Stimulated activated CD4-positive, alpha-beta T cell treated with anti-CD3 and anti-CD28 coated beads, Interleukin-15, amount 100 ng/mL, for 24 hours (primary cell): ENCODE data around the gene WNK2.

Source experiments
- DNase-seq: peaks from one replicate; pipeline ENCODE4 v3.0.0-alpha.2; 2020

WNK2 gene

DNA sequence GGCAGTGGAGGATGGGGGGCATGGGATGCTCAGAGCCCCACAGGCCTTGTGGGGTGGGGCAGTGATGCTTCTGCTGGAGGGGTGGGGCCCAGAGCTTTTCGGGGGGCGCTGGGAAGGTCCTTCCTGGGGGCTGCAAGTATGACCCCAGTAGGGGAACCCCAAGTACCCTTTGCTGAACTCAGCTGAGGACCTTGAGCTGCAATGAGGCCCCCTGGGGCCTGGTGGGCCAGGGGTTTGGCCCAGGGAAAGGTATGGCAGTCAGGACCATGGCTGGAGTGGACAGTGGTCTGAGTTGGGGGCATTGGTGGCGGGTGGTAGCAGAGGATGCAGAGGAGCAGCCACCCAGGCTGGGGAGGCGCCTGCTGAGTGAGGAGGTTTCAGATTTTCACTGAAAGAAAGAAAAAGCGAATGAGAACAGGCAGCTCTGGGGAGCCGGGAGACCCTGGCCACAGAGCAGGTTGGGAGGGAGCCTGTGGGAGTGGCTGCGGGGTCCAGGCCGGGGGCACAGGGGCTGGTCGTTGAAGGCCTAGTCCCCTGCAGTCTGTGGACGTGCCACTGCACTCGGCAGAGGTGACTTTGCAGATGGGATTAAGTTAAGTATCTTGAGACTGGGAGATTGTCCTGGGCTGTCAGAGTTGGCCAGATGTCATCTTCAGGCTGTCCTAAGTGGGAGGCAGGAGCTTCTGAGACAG lies 19.2 kb downstream of the WNK2 start:
- no peak for DNase-seq

DNA sequence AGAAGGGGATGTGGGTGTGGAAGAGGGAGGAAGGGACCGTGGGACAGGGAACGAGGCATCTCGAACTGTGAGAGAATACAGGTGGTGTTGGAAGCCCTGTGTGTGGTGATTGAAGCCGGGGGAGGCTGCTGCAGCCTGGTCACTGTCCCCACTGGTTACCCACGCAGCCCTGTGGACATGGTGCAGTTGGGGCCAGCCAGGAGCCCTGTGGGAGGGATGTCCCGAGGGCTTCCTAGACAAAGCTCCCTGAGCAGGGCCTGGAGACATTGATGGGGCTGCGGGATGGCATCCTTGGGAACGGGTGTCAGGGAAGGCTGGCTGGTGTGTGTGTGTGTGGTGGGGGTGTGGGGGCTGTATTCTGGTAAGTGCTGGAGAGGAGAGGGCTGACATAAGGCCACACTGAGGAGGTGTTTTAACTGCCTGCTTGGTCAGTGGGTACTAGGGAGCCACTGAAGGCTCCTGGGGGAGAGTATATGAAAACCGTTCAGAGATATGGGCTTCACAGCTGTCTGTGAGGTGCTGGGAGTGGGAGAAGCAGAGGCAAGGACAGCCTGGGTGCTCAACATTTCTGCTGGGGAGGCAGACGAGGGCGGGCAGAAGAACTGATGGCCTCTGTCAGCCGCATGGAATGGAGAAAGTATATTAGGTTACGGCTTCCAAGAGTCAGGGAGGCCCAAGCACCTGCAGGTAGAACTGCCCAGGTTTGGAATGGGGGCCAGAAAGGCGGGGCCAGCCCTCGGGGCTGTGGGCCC lies 20.0 kb downstream of the WNK2 start:
- DNase-seq, result no peak

DNA sequence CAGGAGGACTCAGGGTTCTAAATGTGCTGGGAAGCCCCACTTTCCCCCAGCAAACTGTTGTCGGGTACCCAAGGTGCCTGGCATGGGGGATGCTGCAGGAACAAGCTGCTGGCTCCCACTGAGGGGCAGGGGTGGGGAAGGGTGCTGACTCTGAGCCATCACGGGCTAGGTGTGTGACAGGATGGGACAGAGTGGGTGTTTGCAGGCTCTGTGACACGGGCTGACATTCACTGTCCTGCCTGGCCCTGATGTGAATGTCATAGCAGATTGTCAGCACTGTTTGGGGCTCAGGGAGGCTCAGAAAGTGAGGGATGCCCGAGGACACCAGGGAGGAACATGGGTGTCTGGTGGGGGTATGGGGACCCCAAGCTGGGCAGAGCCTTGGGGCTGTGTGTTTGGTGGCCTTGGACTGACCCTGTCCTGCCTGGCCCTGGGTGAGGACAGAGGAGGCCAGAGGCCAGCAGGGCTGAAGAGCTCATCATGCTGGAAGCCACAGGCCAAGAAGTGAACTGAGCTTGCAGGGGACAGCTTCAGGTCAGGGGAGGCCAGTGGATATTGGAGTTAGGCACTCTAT lies 20.6 kb downstream of the WNK2 start:
- DNase-seq, result no peak

DNA sequence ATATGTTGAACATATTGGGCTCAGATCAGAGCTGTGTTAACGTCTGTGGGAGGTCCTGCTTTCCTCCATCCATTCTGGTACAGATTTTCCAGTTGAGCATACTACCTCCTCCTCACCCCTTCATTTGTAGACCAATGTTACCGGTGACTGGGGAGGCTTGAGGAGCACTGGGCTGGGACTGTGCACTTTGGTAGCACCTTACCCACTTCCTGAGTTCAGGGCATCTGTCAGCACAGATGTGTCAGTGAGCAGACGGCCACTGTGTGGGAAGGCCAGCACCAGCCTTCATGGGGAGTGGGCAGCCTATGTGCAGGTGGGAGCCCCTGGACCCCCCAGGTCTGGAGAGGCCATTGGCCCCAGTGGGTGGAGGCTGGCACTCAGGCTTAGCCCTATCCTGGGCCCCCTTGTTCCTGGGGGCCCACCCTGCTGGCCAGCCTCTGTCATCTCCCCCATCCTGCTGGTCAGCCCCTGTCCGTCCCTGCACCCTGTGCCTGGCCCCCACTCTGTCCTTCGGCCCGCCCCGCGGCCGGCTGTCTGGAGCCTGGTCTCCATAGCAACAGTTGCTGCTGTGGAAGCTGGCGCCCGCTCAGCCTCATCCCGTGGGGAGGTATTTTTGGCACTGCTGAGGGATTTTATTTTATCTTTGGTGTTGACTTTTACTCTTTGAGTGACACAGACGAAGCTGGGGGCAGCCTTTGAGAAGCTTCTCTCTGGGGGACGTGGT lies 21.3 kb downstream of the WNK2 start:
- no peak for DNase-seq

DNA sequence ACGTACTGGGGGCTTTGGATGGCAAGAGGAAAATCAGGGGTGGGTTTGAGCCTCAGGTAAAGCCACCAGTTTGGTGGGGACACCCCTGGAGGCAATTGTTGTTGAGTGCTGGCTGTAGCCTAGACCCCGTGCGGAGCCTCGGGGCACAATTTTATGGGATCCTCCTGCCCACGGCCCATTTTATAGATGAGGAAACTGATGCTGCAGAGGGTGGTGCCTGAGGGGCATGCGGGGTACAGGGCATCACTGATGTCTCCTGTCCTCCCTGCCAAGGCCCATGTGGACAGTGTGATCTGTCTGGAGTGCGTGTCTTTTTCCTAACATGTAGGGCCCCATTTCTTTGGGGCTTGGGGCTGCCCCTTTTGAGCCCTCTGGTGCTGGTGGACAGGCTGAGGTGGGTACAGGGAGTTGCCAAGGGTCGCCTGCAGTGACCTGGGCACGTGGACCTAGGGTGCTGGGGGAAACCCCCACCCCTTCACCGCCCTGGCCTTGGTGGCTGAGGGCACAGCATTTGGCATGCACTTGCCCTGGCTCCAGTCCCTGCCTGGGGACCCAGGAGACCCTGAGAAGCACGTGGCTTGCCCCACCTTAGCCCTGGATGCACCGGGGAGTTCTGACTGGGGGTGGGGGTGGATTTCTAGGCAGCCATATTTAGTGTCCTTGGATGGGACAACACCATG lies 22.1 kb downstream of the WNK2 start:
- DNase-seq, result no peak

DNA sequence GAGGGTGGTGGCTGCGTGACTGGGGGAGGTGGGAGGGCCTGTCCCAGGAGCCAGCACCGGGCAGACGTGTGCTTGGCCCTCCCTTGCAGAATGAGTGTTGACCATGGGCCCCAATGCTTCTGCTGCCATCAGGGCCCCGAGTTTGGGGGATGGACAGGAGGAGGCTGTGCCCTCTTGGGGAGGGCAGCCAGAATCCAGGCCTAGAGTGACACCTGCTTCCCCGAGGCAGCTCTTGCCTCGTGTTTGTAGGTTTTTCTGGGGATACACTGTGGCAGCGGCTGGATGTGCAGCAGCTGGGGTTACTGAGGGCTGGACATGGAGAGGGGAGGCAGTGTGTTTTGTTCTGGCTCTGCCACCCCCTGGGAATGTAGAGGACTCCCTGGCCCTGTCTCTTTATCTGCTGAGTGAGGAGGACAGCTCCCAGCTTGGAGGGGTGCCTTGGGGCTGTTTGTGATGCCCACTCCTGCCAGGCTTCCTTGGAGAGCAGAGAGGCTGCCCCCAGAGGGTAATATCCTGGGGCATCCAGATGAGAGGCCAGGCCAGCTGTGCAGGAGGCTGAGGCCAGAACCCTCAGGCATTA lies 22.7 kb downstream of the WNK2 start:
- no peak for DNase-seq

DNA sequence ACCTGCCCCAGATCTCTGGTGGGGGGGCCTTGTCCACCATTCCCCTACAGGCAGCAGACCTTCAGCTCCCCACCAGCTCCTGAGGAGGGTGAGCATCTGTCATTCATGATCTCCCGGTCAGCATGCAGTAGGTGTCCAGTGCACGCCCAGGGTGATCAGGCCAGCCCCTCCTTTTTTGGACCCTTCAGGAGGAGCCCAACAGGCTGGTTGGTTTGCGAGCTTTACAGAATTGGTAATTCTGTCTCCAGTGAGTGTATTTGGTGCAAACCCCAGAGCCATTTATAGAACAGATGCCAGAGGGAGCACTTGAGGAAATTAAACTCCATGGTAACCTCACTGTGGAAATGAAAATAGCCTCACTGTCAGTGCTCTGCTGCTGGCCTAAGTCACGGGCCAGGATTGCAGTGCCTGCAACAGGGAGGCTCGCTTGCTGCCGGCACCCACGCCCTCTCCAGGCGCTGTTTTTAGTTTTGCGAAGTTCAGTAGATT lies 23.4 kb downstream of the WNK2 start:
- DNase-seq, result no peak

DNA sequence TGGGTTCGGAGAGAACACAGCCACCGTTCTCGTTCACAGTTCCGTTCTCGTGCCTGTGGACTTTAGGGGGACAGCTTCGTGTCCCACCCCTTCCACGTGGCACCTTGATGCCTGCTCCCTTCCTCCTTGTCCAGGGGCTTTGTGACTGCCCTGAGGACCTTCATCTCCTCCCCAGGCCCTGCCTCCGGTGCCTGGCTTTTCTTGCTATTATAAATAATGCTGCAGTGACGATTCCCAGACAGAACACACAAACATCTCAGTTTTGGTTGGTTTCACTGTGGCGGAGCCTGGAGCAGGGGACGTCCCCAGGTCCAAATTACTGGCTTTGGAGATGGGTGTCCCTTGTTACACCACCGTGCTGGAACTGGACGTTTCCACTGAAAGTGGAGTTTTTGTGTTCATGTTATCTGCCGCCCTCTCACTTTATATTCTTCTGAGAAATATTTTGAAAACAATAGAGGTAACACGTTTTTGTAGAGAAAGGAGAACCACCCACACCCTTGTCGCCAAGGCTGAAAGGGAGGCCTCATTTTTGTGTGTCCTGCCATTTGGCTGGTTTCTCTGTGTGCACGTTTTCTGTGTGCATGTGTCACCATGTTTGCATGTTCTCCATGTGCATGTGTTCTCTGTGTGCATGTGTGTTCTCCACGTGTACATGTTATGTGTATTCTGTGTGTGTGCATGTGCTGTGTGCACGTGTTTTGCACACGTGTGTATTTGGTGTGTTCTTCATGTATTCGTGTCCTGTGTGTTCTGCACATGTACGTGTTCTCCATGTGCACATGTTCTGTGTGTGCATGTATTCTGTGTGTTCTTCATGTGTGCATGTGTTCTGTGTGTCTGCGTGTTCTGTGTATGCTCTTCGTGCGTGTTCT lies 24.2 kb downstream of the WNK2 start:
- DNase-seq, result no peak

DNA sequence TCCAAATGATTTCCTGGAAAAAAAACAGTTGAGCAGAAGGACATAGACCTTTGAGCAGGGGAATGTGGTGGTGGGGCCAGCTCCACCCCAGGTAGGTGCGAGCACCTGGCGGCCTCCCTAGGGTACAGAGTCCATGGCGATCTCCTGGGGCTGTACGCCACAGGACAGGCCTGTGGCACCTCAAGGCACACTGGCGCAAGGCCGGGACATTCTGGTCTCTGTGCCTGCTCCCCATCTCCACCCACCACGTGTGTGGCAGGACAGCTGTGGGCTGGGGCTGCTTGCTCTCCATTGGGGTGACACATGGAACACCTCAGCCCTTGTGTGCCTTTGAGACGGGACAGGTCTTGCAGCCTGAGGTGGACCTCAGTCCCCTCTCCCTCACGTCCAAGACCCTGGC lies 25.2 kb downstream of the WNK2 start:
- no peak for DNase-seq

DNA sequence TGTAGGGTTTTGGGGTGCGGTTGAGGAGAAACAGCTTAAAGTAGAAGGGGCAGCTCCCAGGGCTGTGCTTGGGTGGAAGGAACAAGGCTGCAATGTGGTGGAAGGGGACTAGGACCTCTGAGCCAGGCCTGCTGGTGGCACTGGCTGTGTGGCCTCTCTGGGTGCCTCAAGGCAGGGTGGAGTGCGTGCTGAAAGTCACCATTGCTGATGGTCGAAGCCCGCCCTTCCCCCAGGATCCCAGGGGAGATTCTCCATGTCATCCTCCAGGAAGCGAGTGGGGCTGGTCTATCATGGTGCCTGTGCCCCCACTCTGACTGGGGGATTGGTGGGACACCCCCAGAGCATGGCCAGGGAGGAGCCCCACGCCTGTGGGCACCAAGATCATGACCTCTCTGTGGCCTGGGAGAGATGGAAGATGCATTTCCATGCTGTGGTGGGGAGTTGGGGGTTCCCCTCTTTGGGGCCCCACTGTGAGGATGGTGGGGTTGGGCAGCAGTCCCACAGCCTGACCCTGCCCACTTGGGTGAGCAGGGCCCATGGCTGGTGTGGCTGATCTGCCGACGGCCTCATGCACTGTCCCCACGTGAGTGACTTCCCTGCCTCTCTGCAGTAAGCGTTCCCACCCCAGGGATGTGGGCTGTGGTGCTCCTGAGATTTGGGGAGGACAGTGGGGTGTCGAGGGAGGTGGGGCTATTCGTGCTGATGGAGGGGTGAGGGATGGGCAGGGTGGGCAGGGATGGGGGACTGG lies 25.8 kb downstream of the WNK2 start:
- DNase-seq, result no peak

DNA sequence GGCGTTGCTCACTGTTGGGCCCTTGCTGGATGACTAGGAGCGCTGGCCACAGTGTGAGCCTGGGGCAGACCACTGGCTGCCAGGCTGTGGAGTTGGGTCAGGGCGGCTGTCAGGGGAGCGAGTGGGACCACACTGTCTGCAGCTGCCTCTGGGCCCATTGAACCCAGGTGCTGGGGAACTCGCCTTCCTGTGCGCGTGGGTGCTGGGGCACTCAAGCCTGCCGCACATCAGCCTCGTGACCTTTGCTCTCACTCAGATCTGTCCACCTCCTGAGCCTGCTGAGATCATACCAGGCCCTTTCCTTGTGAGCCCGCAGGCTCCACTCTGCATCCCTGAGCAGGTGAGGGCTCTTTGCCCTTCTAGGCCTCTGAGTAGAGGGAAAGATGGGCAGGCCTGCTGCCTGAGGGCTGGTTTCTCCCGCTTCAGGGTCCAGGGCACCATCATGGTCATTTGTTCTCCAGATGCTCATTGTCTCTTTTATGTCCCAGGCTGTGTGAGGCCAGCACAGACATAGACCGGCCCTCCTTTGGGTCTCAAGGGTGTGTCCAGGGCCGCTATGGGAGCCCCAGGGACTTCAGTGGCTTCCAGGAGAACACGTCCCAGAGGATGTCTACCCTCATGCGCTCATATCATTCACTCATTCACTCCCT lies 26.5 kb downstream of the WNK2 start:
- DNase-seq, result no peak

DNA sequence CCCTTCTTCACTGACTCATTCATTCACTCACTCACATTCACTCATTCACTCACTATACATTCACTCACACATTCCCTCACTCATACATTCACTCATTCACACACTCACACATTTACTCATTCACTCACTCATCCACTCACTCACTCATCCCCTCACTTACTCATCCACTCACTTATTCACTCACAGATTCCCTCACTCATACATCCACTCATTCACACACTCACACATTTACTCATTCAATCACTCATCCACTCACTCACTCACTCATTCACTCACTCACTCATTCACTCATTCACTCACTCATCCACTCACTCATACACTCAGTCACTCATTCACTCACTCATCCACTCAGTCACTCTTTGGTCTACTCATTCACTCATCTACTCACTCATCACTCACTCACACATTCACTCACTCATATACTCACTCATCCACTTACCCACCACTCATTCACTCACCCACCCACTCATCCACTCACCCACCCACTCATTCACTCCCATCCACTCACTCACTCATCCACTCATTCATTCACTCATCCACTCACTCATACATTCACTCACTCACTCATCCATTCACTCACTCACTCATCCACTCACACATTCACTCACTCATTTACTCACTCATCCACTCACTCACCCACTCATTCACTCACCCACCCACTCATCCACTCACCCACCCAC lies 27.2 kb downstream of the WNK2 start:
- no peak for DNase-seq

DNA sequence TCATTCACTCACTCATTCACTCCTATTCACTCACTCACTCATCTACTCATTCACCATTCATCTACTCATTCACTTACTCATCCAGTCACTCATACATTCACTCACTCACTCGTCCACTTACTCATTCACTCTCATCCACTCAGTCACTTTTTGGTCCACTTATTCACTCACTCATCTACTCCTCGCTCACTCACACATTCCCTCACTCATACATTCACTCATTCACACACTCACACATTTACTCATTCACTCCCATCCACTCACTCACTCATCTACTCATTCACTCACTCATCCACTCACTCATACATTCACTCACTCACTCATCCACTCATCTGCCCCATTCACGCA lies 27.7 kb downstream of the WNK2 start:
- DNase-seq, result no peak

DNA sequence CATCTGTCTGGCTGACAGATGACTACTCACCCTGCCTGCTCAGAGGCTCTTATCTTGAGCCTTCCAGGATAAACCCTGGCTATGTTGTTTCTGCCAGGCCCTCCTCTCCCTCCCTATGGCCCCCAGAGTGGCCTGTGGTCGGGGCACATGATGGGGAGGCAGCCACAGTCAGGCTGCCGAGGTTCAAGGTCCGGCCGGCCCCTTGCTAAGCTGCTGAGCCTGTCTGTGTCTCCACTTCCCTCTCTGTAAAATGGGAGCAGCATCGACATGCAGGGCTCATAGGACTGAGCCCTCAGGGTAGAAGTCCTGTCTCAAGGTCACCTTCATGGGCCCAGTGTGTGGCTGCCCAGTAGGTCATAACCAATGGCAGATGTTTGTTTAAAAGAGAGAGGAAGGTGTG lies 28.5 kb downstream of the WNK2 start:
- DNase-seq, result no peak

DNA sequence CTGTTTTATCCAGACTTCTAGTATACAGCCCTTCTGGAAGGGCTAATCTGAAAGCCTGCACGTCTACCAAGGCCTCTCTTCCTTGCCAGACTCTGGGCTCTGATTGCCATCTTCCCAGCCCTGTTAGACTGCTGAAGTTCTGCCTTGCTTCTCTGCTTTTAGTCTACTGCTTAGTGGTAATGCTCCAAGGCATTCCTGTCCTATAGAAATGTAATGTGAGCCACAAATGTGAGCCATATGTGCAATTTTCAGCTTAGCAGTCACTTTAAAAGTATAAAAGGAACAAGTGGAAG lies 32.1 kb downstream of the WNK2 start:
- DNase-seq, result no peak

DNA sequence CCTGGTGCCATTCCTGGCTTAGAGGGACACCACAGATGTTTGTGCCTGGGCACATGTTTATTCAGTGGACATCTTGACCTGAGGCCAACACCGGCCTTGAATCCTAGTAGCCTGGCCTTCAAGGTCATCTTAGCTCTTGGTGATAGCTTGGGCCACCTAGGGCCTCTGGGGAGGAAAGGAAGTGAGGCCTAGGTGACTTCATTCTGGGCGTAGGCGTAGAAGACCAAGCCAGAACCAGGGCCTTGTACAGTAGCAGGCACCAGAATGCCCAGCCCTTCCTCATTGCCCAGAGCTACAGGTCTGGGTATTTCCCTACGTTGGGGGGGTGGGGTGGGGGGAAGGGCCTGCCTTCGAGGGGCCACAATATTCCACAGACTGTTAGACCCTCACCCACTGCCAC lies 33.8 kb downstream of the WNK2 start:
- DNase-seq, result no peak

DNA sequence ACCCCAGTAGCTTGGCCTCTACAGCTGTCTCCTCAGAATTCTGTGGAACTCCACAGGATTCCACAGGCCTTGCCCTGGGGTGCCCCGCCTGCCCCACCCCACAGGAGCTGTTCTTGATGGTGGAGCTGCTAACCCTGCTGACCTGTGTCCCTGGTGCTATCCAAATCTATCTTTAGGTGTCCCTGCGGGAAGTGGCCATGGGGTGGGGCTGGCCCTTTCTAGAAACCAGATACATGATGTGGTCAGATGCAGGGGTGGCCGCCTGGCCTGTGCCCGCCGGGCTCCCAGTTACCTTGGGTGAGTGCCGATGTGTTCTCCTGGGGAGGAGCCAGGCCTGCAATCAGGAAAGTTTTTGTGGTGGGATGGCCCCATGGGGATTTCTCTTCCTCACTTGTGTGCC lies 34.2 kb downstream of the WNK2 start:
- no peak for DNase-seq

DNA sequence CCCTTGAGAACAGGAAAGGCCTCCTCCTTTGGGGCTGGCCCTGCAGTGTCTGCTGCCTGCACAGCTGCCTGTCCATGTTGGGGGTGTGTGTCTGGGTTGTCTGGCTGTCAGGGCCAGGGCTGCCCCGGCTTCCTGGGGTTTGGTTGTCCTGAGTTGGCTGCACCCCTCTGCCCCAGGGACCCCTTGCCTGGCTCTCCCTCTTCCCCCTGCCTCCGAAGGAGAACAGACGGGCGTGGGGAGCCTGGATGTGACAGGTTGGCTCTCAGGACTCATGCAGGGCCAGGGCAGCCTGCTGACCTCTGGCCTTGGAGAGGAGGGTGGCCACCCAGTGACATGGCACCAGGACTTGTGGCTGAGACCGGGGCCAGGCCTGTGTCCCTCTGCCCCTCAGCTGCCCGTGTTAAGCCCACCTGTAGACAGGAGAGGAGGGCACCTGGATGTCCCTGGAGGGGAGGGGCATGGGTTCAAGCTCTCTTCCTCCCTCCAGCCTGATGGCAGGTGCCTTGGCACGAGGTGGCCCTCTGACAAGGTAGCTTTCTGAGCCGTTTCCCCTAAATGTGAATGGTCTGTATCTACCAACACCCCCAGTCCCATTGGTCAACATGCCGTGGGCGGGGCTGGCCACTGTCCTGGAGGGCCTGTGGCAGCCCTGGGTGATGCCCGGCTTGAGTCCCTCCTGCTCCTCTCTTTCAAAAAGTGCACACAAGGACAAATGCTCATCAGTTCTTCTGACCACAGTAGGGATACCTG lies 34.9 kb downstream of the WNK2 start:
- DNase-seq, result no peak

DNA sequence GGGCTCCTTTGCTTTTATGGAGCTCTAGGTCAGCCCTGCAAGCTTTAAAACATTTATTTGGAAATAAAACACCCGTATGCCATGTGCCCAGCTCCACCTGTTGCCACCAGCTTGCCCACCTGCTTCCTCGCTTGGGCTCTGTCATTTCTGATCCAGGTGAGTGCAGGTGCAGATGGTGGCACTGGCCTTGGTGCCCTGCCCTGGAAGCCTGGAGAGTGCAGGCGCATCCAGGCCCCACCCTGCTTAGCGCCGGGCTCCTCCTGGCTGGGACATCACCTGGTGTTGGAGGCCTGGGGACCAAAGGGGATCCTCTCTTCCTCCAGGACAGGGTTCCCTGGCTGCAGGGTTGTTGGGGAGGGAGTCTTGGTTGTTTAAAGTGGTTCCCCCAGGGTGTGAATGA lies 35.8 kb downstream of the WNK2 start:
- no peak for DNase-seq
